ENCODE measurements around the gene GCN1.

Gene GCN1

GRCh38 chr12:120116792-120117651, 77.5 kb downstream of the GCN1 start:
- peak; percentile 59 for DNase-seq (ENCODE audit: extremely low read depth, low read depth)
- H3K4me3 ChIP-seq (replicated peaks; ENCODE audit: low read depth, low read length) = peak overlapping the region; percentile 89
- TF ChIP-seq, protein P1, sequence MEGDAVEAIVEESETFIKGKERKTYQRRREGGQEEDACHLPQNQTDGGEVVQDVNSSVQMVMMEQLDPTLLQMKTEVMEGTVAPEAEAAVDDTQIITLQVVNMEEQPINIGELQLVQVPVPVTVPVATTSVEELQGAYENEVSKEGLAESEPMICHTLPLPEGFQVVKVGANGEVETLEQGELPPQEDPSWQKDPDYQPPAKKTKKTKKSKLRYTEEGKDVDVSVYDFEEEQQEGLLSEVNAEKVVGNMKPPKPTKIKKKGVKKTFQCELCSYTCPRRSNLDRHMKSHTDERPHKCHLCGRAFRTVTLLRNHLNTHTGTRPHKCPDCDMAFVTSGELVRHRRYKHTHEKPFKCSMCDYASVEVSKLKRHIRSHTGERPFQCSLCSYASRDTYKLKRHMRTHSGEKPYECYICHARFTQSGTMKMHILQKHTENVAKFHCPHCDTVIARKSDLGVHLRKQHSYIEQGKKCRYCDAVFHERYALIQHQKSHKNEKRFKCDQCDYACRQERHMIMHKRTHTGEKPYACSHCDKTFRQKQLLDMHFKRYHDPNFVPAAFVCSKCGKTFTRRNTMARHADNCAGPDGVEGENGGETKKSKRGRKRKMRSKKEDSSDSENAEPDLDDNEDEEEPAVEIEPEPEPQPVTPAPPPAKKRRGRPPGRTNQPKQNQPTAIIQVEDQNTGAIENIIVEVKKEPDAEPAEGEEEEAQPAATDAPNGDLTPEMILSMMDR (IDR thresholded peaks at IDR 0.05; ENCODE audit: low read depth, low read length, missing control alignments) = no peak

- H3K4me3 ChIP-seq (replicated peaks; ENCODE audit: low read depth, low read length) = peak within 1 kb of the TSS; percentile 89
- TF ChIP-seq, protein P1 (IDR thresholded peaks at IDR 0.05; ENCODE audit: low read depth, low read length, missing control alignments) = no peak
Observed at GRCh38 chr12:120116441-120116791, 78.1 kb downstream of the GCN1 start, which contains the start of gene RAB35. RAB35 (minus strand) TSS chr12:120116753; CDS start chr12:120116650, 103 bp downstream.

GRCh38 chr12:120115692-120116440, 78.6 kb downstream of the GCN1 start:
- no peak for DNase-seq (ENCODE audit: extremely low read depth, low read depth)
- TF ChIP-seq, protein P1 (IDR thresholded peaks at IDR 0.05; ENCODE audit: low read depth, low read length, missing control alignments) = no peak
- peak overlapping the region; percentile 89 for H3K4me3 ChIP-seq (replicated peaks; ENCODE audit: low read depth, low read length)

More at GRCh38 chr12:120116441-120116791, 78.1 kb downstream of the GCN1 start, which contains the start of gene RAB35:
- DNase-seq (ENCODE audit: extremely low read depth, low read depth) = no peak

GRCh38 chr12:120115066-120115465, 79.4 kb downstream of the GCN1 start:
- H3K4me3 ChIP-seq (replicated peaks; ENCODE audit: low read depth, low read length) = peak overlapping the region; percentile 89

DNA sequence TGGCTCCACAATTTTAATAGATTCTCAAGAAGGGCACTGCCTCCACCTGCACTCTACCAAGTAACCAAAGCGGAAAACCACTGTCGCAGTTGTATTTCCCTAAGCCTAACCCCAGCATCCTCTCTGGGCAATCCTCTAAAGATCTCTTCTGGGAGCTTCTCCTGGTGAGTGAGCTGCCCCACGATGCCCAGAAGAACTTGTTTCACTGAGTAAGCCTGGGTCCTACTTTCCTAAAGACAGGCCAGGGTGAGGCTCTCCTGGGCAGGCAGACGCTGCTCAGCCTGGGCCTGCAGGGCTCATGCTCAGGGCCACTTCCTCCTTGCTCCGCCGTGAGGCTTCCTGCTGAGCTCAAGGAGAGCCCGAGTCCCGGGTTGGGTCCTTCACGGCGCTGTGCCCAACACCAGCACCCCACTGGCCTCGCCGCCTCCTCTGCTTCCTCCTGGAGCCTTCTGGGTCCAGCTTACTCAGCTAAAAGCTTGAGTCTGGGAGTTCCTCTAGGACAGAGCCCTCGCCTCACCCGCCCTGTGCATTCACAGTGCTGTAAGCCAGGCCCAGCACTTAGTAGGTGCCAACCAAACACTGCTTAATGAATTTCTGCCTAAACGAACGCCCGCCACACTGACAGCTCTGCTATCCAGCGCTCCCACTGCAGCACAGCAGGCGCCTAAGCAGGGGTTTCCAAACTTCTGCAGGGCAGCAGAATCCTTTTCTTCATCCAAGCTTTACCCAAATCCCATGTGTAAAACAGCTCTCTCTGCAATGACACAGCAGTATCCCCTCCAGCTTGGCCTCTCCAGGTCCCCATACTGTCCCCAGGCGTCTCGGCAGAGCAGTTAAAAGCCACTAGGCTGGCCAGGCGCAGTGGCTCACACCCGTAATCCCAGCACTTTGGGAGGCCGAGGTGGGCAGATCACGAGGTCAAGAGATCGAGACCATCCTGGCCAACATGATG, 83.7 kb downstream of the GCN1 start:
- no peak overlapping the region for H3K4me3 ChIP-seq (replicated peaks; ENCODE audit: low read depth, low read length)
- TF ChIP-seq, protein P1 (IDR thresholded peaks at IDR 0.05; ENCODE audit: low read depth, low read length, missing control alignments) = no peak
- no peak for DNase-seq (ENCODE audit: extremely low read depth, low read depth)

More at GRCh38 chr12:120115066-120115465, 79.4 kb downstream of the GCN1 start:
- no peak for DNase-seq (ENCODE audit: extremely low read depth, low read depth)
- TF ChIP-seq, protein P1 (IDR thresholded peaks at IDR 0.05; ENCODE audit: low read depth, low read length, missing control alignments) = no peak

Measured in HFF-Myc (cell line).